ENCODE data around the gene TNFRSF19.
"Not testable (repeated sequence)": the region's sequence is repeated elsewhere in the genome, so short reads cannot be mapped to it uniquely, and the experiment has no call there.

Gene TNFRSF19

DNA sequence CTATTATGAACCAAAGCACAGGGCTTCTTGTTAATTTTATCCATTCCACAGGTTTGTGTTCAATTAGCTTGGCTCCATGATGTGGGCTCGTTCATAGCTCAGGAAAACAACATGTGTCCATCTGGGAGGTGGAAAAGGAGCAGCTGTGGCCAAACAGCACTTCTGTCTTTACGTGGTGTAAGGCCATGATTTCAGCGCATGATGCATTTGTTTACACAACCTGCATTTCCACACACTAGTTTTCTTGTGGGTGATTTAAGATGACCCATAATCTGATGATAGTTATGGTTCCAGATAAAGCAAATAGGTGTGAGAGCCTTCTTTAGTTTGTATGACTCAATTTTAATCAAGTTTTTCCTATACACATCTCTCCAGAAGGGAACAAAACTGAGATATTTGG is 101.7 kb downstream of the TNFRSF19 start:
- no peak for DNase-seq (ENCODE audit: low read depth, low spot score)
- ChIA-PET CTCF (no interaction called here), POLR2A (interaction anchor here (1.1 kb wide), 1 partner anchor 197 kb away, joined by 3 read pairs; no protein-coding TSS in a partner anchor)
- TF ChIP-seq, protein P1, sequence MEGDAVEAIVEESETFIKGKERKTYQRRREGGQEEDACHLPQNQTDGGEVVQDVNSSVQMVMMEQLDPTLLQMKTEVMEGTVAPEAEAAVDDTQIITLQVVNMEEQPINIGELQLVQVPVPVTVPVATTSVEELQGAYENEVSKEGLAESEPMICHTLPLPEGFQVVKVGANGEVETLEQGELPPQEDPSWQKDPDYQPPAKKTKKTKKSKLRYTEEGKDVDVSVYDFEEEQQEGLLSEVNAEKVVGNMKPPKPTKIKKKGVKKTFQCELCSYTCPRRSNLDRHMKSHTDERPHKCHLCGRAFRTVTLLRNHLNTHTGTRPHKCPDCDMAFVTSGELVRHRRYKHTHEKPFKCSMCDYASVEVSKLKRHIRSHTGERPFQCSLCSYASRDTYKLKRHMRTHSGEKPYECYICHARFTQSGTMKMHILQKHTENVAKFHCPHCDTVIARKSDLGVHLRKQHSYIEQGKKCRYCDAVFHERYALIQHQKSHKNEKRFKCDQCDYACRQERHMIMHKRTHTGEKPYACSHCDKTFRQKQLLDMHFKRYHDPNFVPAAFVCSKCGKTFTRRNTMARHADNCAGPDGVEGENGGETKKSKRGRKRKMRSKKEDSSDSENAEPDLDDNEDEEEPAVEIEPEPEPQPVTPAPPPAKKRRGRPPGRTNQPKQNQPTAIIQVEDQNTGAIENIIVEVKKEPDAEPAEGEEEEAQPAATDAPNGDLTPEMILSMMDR (IDR thresholded peaks at IDR 0.05; ENCODE audit: insufficient read depth, low read length, missing control alignments): no peak
- no peak overlapping the region for H3K4me3 ChIP-seq (ENCODE audit: low read depth, low read length)

DNA sequence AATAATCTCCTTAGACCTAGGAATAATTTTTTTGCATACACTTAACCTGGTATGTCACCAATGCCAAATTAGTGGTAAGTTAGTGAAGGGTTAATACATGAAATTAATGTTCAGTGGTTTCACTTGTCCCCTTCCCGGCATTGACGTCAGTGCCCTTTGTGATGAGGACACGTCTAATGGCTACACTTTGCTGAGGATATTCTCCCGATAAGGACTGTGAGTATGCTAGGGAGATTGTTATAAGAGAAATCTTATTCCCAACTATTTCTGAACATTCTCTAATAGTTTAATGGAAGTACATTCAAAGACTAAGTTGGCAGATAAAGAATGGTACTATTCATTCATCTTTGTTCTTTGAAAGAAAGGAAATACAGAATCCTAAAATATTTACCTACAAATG is 102.4 kb downstream of the TNFRSF19 start:
- DNase-seq (ENCODE audit: low read depth, low spot score): no peak
- H3K4me3 ChIP-seq (ENCODE audit: low read depth, low read length): no peak overlapping the region
- TF ChIP-seq, protein P1 (IDR thresholded peaks at IDR 0.05; ENCODE audit: insufficient read depth, low read length, missing control alignments): no peak
- CTCF ChIA-PET: interaction anchor here (1.0 to 1.5 kb wide), 3 partner anchors 19 to 217 kb away, joined by 3 to 6 read pairs (median 5); partner anchors contain the start of gene MIPEP
- POLR2A ChIA-PET: interaction anchor here (1.3 kb wide), 1 partner anchor 28 kb away, joined by 4 read pairs; no protein-coding TSS in a partner anchor

DNA sequence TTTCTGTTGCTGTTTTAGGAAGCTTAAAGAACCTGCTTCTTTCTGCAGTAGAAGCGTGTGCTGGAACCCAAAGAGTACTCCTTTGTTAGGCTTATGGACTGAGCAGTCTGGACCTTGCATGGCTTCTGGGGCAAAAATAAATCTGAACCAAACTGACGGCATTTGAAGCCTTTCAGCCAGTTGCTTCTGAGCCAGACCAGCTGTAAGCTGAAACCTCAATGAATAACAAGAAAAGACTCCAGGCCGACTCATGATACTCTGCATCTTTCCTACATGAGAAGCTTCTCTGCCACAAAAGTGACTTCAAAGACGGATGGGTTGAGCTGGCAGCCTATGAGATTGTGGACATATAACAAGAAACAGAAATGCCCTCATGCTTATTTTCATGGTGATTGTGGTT is 103.1 kb downstream of the TNFRSF19 start:
- ChIA-PET CTCF (interaction anchor here (1.0 to 1.5 kb wide), 4 partner anchors 18 to 216 kb away, joined by 3 to 6 read pairs (median 4); partner anchors contain the start of gene MIPEP), POLR2A (interaction anchor here (0.9 to 1.3 kb wide), 6 partner anchors 29 to 288 kb away, joined by 3 to 5 read pairs (median 4); no protein-coding TSS in a partner anchor)
- H3K4me3 ChIP-seq (ENCODE audit: low read depth, low read length): no peak overlapping the region
- TF ChIP-seq, protein P1 (IDR thresholded peaks at IDR 0.05; ENCODE audit: insufficient read depth, low read length, missing control alignments): no peak
- peak; percentile 92 for DNase-seq (ENCODE audit: low read depth, low spot score)

DNA sequence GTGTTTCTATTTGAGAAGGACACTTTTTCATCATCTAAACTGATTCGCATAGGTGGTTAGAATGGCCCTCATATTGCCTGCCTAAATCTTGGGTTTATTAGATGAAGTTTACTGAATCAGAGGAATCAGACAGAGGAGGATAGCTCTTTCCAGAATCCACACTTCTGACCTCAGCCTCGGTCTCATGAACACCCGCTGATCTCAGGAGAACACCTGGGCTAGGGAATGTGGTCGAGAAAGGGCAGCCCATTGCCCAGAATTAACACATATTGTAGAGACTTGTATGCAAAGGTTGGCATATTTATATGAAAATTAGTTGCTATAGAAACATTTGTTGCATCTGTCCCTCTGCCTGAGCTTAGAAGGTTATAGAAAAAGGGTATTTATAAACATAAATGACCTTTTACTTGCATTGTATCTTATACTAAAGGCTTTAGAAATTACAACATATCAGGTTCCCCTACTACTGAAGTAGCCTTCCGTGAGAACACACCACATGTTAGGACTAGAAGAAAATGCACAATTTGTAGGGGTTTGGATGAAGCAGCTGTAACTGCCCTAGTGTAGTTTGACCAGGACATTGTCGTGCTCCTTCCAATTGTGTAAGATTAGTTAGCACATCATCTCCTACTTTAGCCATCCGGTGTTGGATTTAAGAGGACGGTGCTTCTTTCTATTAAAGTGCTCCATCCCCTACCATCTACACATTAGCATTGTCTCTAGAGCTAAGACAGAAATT is 103.8 kb downstream of the TNFRSF19 start:
- no peak for DNase-seq (ENCODE audit: low read depth, low spot score)
- CTCF ChIA-PET: interaction anchor here (1.4 to 1.5 kb wide), 3 partner anchors 24 to 215 kb away, joined by 4 to 6 read pairs (median 5); partner anchors contain the start of gene MIPEP
- POLR2A ChIA-PET: interaction anchor here (0.9 to 1.3 kb wide), 6 partner anchors 29 to 288 kb away, joined by 3 to 5 read pairs (median 4); no protein-coding TSS in a partner anchor
- TF ChIP-seq, protein P1 (IDR thresholded peaks at IDR 0.05; ENCODE audit: insufficient read depth, low read length, missing control alignments): no peak
- H3K4me3 ChIP-seq (ENCODE audit: low read depth, low read length): no peak overlapping the region

DNA sequence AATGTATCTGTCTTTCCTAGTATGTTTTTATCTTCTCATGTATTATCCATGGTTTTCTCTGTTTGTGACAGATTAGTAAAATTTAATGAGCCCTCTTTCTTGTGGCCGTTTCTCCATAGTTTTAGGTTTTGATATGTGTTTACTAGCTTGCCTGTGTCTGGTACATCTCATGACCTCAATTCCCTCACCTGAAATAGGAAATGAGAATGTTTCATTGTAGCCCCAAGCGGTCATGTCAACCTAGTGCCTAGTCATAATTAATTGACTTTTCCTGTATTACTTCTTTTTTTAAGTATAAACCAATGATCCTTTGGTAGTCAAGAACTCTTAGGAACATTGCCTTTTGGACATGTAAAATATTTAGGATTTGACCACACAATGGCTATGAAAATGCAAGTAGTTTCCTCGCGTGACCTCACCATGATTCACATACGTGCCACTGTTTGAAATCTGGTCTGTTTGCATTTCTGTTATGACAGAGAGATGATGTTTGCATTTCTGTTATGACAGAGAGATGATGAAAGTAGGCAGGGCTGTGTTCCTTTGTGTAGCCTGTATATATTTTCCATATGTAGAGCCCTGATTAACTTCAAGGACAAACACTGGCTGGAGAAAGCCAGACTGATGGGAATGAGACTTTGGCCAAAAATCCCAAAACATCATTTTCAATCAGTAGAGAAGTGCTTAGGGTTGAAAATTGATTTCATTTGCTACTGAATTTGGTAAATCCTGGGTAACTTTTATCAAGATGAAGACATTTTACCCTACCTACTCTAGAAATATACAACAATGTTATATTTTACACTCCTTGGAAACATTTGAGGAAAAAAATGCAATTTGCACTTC is 104.8 kb downstream of the TNFRSF19 start:
- TF ChIP-seq, protein P1 (IDR thresholded peaks at IDR 0.05; ENCODE audit: insufficient read depth, low read length, missing control alignments): no peak
- POLR2A ChIA-PET: no interaction called here
- peak; percentile 77 for DNase-seq (ENCODE audit: low read depth, low spot score)
- no peak overlapping the region for H3K4me3 ChIP-seq (ENCODE audit: low read depth, low read length)
- CTCF ChIA-PET: interaction anchor here (1.5 kb wide), 1 partner anchor 25 kb away, joined by 4 read pairs; no protein-coding TSS in a partner anchor

DNA sequence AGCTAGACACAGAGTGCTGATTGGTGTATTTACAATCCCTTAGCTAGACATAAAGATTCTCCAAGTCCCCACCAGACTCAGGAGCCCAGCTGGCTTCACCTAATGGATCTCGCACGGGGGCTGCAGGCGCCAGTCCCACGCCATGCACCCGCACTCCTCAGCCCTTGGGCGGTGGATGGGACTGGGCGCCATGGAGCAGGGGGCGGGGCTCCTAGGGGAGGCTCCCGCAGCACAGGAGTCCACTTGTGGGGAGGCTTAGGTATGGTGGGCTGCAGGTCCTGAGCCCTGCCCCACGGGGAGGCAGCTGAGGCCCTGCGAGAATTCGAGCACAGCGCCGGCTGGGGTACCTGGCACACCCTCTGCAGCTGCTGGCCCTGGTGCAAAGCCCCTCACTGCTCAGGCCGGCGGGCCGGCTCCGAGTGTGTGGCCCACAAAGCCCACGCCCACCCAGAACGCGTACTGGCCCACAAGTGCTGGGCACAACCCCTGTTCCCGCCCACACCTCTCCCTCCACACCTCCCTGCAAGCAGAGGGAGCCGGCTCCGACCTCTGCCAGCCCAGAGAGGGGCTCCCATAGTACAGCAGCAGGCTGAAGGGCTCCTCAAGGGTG is 107.6 kb downstream of the TNFRSF19 start:
- H3K4me3 ChIP-seq (ENCODE audit: low read depth, low read length); DNase-seq (ENCODE audit: low read depth, low spot score); POLR2A ChIA-PET: not testable (repeated sequence)
- CTCF ChIA-PET: interaction anchor here (1.8 kb wide), 1 partner anchor 47 kb away, joined by 3 read pairs; no protein-coding TSS in a partner anchor

Measured in AG04449 (cell line).